NCI-H2227 treated with DMSO at 0.1 percent for 48 hours (cell line): ENCODE measurements around the gene UHRF2.
"Not testable (repeated sequence)": the region's sequence is repeated elsewhere in the genome, so short reads cannot be mapped to it uniquely, and the experiment has no call there.

ENCODE experiments used
- DNase-seq: peaks from one replicate; lab custom pipeline; 2025; lab: John Stamatoyannopoulos, UW

UHRF2 gene

GRCh38 chr9:6428940-6429889 lies 16.2 kb downstream of the UHRF2 start:
- no peak for DNase-seq

GRCh38 chr9:6431038-6431437 lies 18.0 kb downstream of the UHRF2 start:
- DNase-seq, result no peak

GRCh38 chr9:6433410-6433809 lies 20.4 kb downstream of the UHRF2 start:
- no peak for DNase-seq

- no peak for DNase-seq
Measured at GRCh38 chr9:6439051-6439703, 26.2 kb downstream of the UHRF2 start.

GRCh38 chr9:6440405-6440804 lies 27.4 kb downstream of the UHRF2 start:
- DNase-seq, result no peak

GRCh38 chr9:6441269-6441668 lies 28.3 kb downstream of the UHRF2 start:
- DNase-seq, result no peak

- no peak for DNase-seq
Measured at GRCh38 chr9:6443661-6444060, 30.7 kb downstream of the UHRF2 start.

- DNase-seq, result no peak
Measured at GRCh38 chr9:6444128-6444527, 31.1 kb downstream of the UHRF2 start.

GRCh38 chr9:6449086-6449485 lies 36.1 kb downstream of the UHRF2 start:
- DNase-seq, result no peak

- no peak for DNase-seq
Measured at GRCh38 chr9:6449645-6450044, 36.6 kb downstream of the UHRF2 start.

- DNase-seq, result no peak
Measured at GRCh38 chr9:6450641-6451375, 37.8 kb downstream of the UHRF2 start.

- not testable (repeated sequence) for DNase-seq
Measured at GRCh38 chr9:6455292-6455691, 42.3 kb downstream of the UHRF2 start.

GRCh38 chr9:6458704-6459103 lies 45.7 kb downstream of the UHRF2 start:
- DNase-seq, result not testable (repeated sequence)

GRCh38 chr9:6459718-6460117 lies 46.7 kb downstream of the UHRF2 start:
- no peak for DNase-seq

GRCh38 chr9:6460189-6460768 lies 47.3 kb downstream of the UHRF2 start:
- DNase-seq, result no peak

- DNase-seq, result no peak
Measured at GRCh38 chr9:6461619-6462018, 48.6 kb downstream of the UHRF2 start.

GRCh38 chr9:6467006-6467625 lies 54.1 kb downstream of the UHRF2 start:
- DNase-seq, result no peak

- DNase-seq, result no peak
Measured at GRCh38 chr9:6471231-6471850, 58.3 kb downstream of the UHRF2 start.

- DNase-seq, result no peak
Measured at GRCh38 chr9:6473151-6473550, 60.2 kb downstream of the UHRF2 start.

- DNase-seq, result no peak
Measured at GRCh38 chr9:6479959-6480358, 67.0 kb downstream of the UHRF2 start.

GRCh38 chr9:6484210-6484609 lies 71.2 kb downstream of the UHRF2 start:
- no peak for DNase-seq
